Measurements from ENCODE around the gene ARMC3. TPM values are rescaled to one million over a fixed set of nuclear protein-coding genes. Genes with fewer than 3 reads are reported as not detected.
"Not testable (repeated sequence)": the region's sequence is repeated elsewhere in the genome, so short reads cannot be mapped to it uniquely, and the experiment has no call there.

ARMC3 gene
- total RNA-seq, 1 donor = not detected

- no peak overlapping the region for H3K4me3 ChIP-seq (ENCODE audit: low read depth, low read length)
- TF ChIP-seq CTCF (IDR thresholded peaks at IDR 0.05; ENCODE audit: insufficient read depth, low read length) = no peak
- DNase-seq (ENCODE audit: low read depth) = no peak
Measured at GRCh38 chr10:22899775-22900174, 28.1 kb upstream of the ARMC3 start.

- no peak for DNase-seq (ENCODE audit: low read depth)
- TF ChIP-seq CTCF (IDR thresholded peaks at IDR 0.05; ENCODE audit: insufficient read depth, low read length) = no peak
- H3K4me3 ChIP-seq (ENCODE audit: low read depth, low read length) = no peak overlapping the region
Measured at GRCh38 chr10:22900841-22901601, 26.8 kb upstream of the ARMC3 start.

- DNase-seq (ENCODE audit: low read depth); H3K4me3 ChIP-seq (ENCODE audit: low read depth, low read length): not testable (repeated sequence)
Measured at GRCh38 chr10:22902147-22902546, 25.7 kb upstream of the ARMC3 start.

- TF ChIP-seq CTCF (IDR thresholded peaks at IDR 0.05; ENCODE audit: insufficient read depth, low read length) = no peak
- no peak overlapping the region for H3K4me3 ChIP-seq (ENCODE audit: low read depth, low read length)
- DNase-seq (ENCODE audit: low read depth) = no peak
Measured at GRCh38 chr10:22903694-22904093, 24.2 kb upstream of the ARMC3 start.

- no peak for DNase-seq (ENCODE audit: low read depth)
- no peak for TF ChIP-seq CTCF (IDR thresholded peaks at IDR 0.05; ENCODE audit: insufficient read depth, low read length)
- no peak overlapping the region for H3K4me3 ChIP-seq (ENCODE audit: low read depth, low read length)
Measured at GRCh38 chr10:22906767-22907166, 21.1 kb upstream of the ARMC3 start.

GRCh38 chr10:22908837-22909236 is 19.0 kb upstream of the ARMC3 start:
- no peak for DNase-seq (ENCODE audit: low read depth)
- no peak overlapping the region for H3K4me3 ChIP-seq (ENCODE audit: low read depth, low read length)
- no peak for TF ChIP-seq CTCF (IDR thresholded peaks at IDR 0.05; ENCODE audit: insufficient read depth, low read length)

GRCh38 chr10:22909673-22910072 is 18.2 kb upstream of the ARMC3 start:
- H3K4me3 ChIP-seq (ENCODE audit: low read depth, low read length); DNase-seq (ENCODE audit: low read depth): not testable (repeated sequence)

- H3K4me3 ChIP-seq (ENCODE audit: low read depth, low read length) = no peak overlapping the region
- no peak for DNase-seq (ENCODE audit: low read depth)
- TF ChIP-seq CTCF (IDR thresholded peaks at IDR 0.05; ENCODE audit: insufficient read depth, low read length) = no peak
Measured at GRCh38 chr10:22911067-22911466, 16.8 kb upstream of the ARMC3 start.

Measured in fibroblast of the aortic adventitia (primary cell).